Nephron (organoid): ENCODE data around the gene RSPH1.

Experiments used
- H3K27ac Mint-ChIP-seq, 3 experiments: 2 replicates each; pipeline ENCODE4 v1.8.0; 2020; ENCODE audit warnings: mixed read lengths in 3 of 3, mild to moderate bottlenecking in 2 of 3, moderate library complexity in 1 of 3
- H3K27me3 Mint-ChIP-seq: 2 replicates; pipeline ENCODE4 v1.8.0; 2021; ENCODE audit warnings: low read depth, mild to moderate bottlenecking, moderate library complexity, mixed read lengths
- H3K36me3 Mint-ChIP-seq: 2 replicates; pipeline ENCODE4 v1.8.0; 2020; ENCODE audit warnings: low read depth, mixed read lengths
- H3K4me1 Mint-ChIP-seq: 2 replicates; pipeline ENCODE4 v1.8.0; 2020; ENCODE audit warnings: mixed read lengths
- H3K4me3 Mint-ChIP-seq, 3 experiments: 2 replicates each; pipeline ENCODE4 v1.8.0; 2020; ENCODE audit warnings: mild to moderate bottlenecking in 3 of 3, mixed read lengths in 3 of 3, moderate library complexity in 2 of 3
- H3K9me3 Mint-ChIP-seq: 2 replicates; pipeline ENCODE4 v1.8.0; 2020; ENCODE audit warnings: mixed read lengths
- CTCF ChIP-seq, 3 experiments: fragments of 200-600 bp; sonication (generic); IDR thresholded peaks; one replicate each; pipeline ENCODE4 v1.5.0; 2021; ENCODE audit warnings: antibody characterized with exemption in 3 of 3; ENCODE audit not compliant: unreplicated experiment in 3 of 3

The RSPH1 gene

GRCh38 chr21:42539342-42539741, 43.3 kb upstream of the RSPH1 start:
- peaks cover 46% of the 10 kb centered on the region for H3K27me3 Mint-ChIP-seq
- H3K4me1 Mint-ChIP-seq = no peaks in the 10 kb centered on the region
- H3K4me3 Mint-ChIP-seq = no peak overlapping the region
- no peaks in the 10 kb centered on the region for H3K9me3 Mint-ChIP-seq
- no peak for TF ChIP-seq CTCF (IDR thresholded peaks at IDR 0.05; ENCODE audit: unreplicated experiment in 3 of 3)
- H3K27ac Mint-ChIP-seq = no peak overlapping the region
- no peaks in the 10 kb centered on the region for H3K36me3 Mint-ChIP-seq

GRCh38 chr21:42538479-42539275, 42.7 kb upstream of the RSPH1 start:
- Mint-ChIP-seq H3K36me3 (no peaks in the 10 kb centered on the region), H3K4me3 (no peak overlapping the region), H3K9me3 (no peaks in the 10 kb centered on the region), H3K4me1 (no peaks in the 10 kb centered on the region), H3K27me3 (peaks cover 46% of the 10 kb centered on the region), H3K27ac (no peak overlapping the region)
- TF ChIP-seq CTCF (IDR thresholded peaks at IDR 0.05; ENCODE audit: unreplicated experiment in 3 of 3) = no peak

GRCh38 chr21:42537106-42537742, 41.2 kb upstream of the RSPH1 start:
- no peaks in the 10 kb centered on the region for H3K9me3 Mint-ChIP-seq
- H3K27ac Mint-ChIP-seq = peak overlapping the region in 2 of 3 experiments; percentile 28 to 62
- TF ChIP-seq CTCF (IDR thresholded peaks at IDR 0.05; ENCODE audit: unreplicated experiment in 3 of 3) = peak; percentile 21 to 26 (median 23)
- H3K27me3 Mint-ChIP-seq = peaks cover 43% of the 10 kb centered on the region
- H3K4me1 Mint-ChIP-seq = no peaks in the 10 kb centered on the region
- no peak overlapping the region for H3K4me3 Mint-ChIP-seq
- H3K36me3 Mint-ChIP-seq = no peaks in the 10 kb centered on the region

- no peak for TF ChIP-seq CTCF (IDR thresholded peaks at IDR 0.05; ENCODE audit: unreplicated experiment in 3 of 3)
- H3K4me1 Mint-ChIP-seq = no peaks in the 10 kb centered on the region
- no peaks in the 10 kb centered on the region for H3K9me3 Mint-ChIP-seq
- H3K27ac Mint-ChIP-seq = peak overlapping the region in 1 of 3 experiments; percentile 62
- no peaks in the 10 kb centered on the region for H3K36me3 Mint-ChIP-seq
- no peak overlapping the region for H3K4me3 Mint-ChIP-seq
- H3K27me3 Mint-ChIP-seq = peaks cover 46% of the 10 kb centered on the region
Observed at GRCh38 chr21:42536601-42537000, 40.6 kb upstream of the RSPH1 start.

- H3K4me3 Mint-ChIP-seq = no peak overlapping the region
- no peak overlapping the region for H3K27ac Mint-ChIP-seq
- H3K4me1 Mint-ChIP-seq = no peaks in the 10 kb centered on the region
- TF ChIP-seq CTCF (IDR thresholded peaks at IDR 0.05; ENCODE audit: unreplicated experiment in 3 of 3) = no peak
- no peaks in the 10 kb centered on the region for H3K9me3 Mint-ChIP-seq
- peaks cover 52% of the 10 kb centered on the region for H3K27me3 Mint-ChIP-seq
- no peaks in the 10 kb centered on the region for H3K36me3 Mint-ChIP-seq
Observed at GRCh38 chr21:42535602-42536171, 39.7 kb upstream of the RSPH1 start.
